Neural cell (in vitro differentiated cells): ENCODE results near the gene CRB3. TPM values are rescaled to one million over a fixed set of nuclear protein-coding genes. Genes with fewer than 3 reads are reported as not detected.
A peak's percentile ranks its signal among the peaks of the same experiment; 100 is the strongest.

Experiments used
- H2AFZ ChIP-seq: fragments of 200-600, 300-800 bp; sonication (generic), shearing (Covaris generic); 2 replicates; pipeline ENCODE4 v1.6.0; 2014; ENCODE audit warnings: low read depth, mild to moderate bottlenecking, antibody characterized with exemption, low read length, moderate library complexity
- H3F3A ChIP-seq: fragments of 200-600 bp; shearing (Covaris generic); 2 replicates; pipeline ENCODE4 v1.6.1; 2016; ENCODE audit warnings: mild to moderate bottlenecking, moderate library complexity, mixed read lengths, antibody characterized with exemption, low read length; ENCODE audit not compliant: insufficient read depth, poor library complexity, severe bottlenecking
- H3K27ac ChIP-seq: fragments of 200-600, 300-800 bp; sonication (generic), shearing (Covaris generic); 2 replicates; pipeline ENCODE4 v1.5.1; 2014; ENCODE audit warnings: mild to moderate bottlenecking, low read length, moderate library complexity
- H3K27me3 ChIP-seq: fragments of 300-800, 200-600 bp; sonication (generic), shearing (Covaris generic); 2 replicates; pipeline ENCODE4 v1.6.0; 2014; ENCODE audit warnings: mild to moderate bottlenecking, low read depth, low read length, moderate library complexity; ENCODE audit not compliant: insufficient read depth
- H3K36me3 ChIP-seq: fragments of 300-800, 200-600 bp; sonication (generic), shearing (Covaris generic); 2 replicates; pipeline ENCODE4 v1.5.1; 2014; ENCODE audit warnings: mild to moderate bottlenecking, antibody characterized with exemption, low read length, moderate library complexity; ENCODE audit not compliant: insufficient read depth
- H3K4me2 ChIP-seq: fragments of 300-800, 200-600 bp; sonication (generic), shearing (Covaris generic); 2 replicates; pipeline ENCODE4 v1.6.0; 2014; ENCODE audit warnings: mild to moderate bottlenecking, low read length
- H3K4me3 ChIP-seq: fragments of 300-800, 200-600 bp; sonication (generic), shearing (Covaris generic); 2 replicates; pipeline ENCODE4 v1.5.1; 2014; ENCODE audit warnings: mild to moderate bottlenecking, low read length, moderate library complexity
- H3K79me2 ChIP-seq: fragments of 200-600 bp; shearing (Covaris generic); replicated peaks from 2 replicates; pipeline ENCODE4 v1.6.0; 2014; ENCODE audit warnings: mild to moderate bottlenecking, low read length, moderate library complexity; ENCODE audit not compliant: insufficient read depth
- H3K9ac ChIP-seq: fragments of 300-800, 200-600 bp; sonication (generic), shearing (Covaris generic); 2 replicates; pipeline ENCODE4 v1.6.1; 2016; ENCODE audit warnings: mild to moderate bottlenecking, low read length, mixed read lengths
- H3K9me2 ChIP-seq: fragments of 200-600 bp; shearing (Covaris generic); 2 replicates; pipeline ENCODE4 v1.6.1; 2016; ENCODE audit warnings: mild to moderate bottlenecking, low read length, mixed read lengths; ENCODE audit not compliant: insufficient read depth
- H3K9me3 ChIP-seq: fragments of 200-600, 300-800 bp; sonication (generic), shearing (Covaris generic); 2 replicates; pipeline ENCODE4 v1.6.1; 2016; ENCODE audit warnings: mild to moderate bottlenecking, mixed run types, low read length, moderate library complexity, mixed read lengths
- H4K20me1 ChIP-seq: fragments of 200-600 bp; shearing (Covaris generic); 2 replicates; pipeline ENCODE4 v1.6.1; 2016; ENCODE audit warnings: mild to moderate bottlenecking, mixed run types; ENCODE audit not compliant: insufficient read depth
- EP300 ChIP-seq: fragments of 450-650 bp; conservative IDR thresholded peaks from 2 replicates; pipeline ENCODE4 v1.6.1; 2014; ENCODE audit warnings: antibody characterized with exemption, mild to moderate bottlenecking, moderate library complexity; ENCODE audit not compliant: poor library complexity, severe bottlenecking
- EZH2 ChIP-seq: fragments of 200-600, 300-800 bp; shearing (Covaris generic), sonication (generic); IDR thresholded peaks from 2 replicates; pipeline ENCODE4 v1.6.1; 2014; ENCODE audit warnings: antibody characterized with exemption, low read length, borderline replicate concordance, mild to moderate bottlenecking; ENCODE audit not compliant: insufficient read depth, poor library complexity, severe bottlenecking
- MXI1 ChIP-seq: fragments of 450-650 bp; conservative IDR thresholded peaks from 2 replicates; pipeline ENCODE4 v1.6.1; 2014; ENCODE audit warnings: antibody characterized with exemption, mild to moderate bottlenecking; ENCODE audit not compliant: poor library complexity, severe bottlenecking
- POLR2AphosphoS5 ChIP-seq: IDR thresholded peaks from 2 replicates; pipeline ENCODE4 v1.6.1; 2012
- RAD21 ChIP-seq: fragments of 450-650 bp; conservative IDR thresholded peaks from 2 replicates; pipeline ENCODE4 v1.6.1; 2014; ENCODE audit warnings: antibody characterized with exemption, mild to moderate bottlenecking, moderate library complexity
- SMC3 ChIP-seq: fragments of 450-650 bp; conservative IDR thresholded peaks from 2 replicates; pipeline ENCODE4 v1.6.1; 2014; ENCODE audit warnings: antibody characterized with exemption, mild to moderate bottlenecking, moderate library complexity; ENCODE audit not compliant: poor library complexity
- TAF1 ChIP-seq: IDR thresholded peaks from 2 replicates; pipeline ENCODE4 v1.6.1; 2012; ENCODE audit warnings: low read depth
- polyA plus RNA-seq: library from polyadenylated mRNA; depleted of rRNA; stranded (reverse); fragments of >200 nt; gene quantifications from 2 replicates; pipeline ENCODE4 v1.2.3, GENCODE V29; 2014
- small RNA-seq, 3 experiments: library from RNA; depleted of rRNA; stranded (forward); fragments of <200 nt; gene quantifications; one replicate each; pipeline ENCODE3, GENCODE V24; 2012
- TF ChIP-seq, protein P1 (sequence below): IDR thresholded peaks from 2 replicates; pipeline ENCODE4 v1.6.1; 2012; ENCODE audit warnings: borderline replicate concordance
- TF ChIP-seq, protein P2 (sequence below): fragments of 450-650 bp; IDR thresholded peaks from 2 replicates; pipeline ENCODE4 v1.5.1; 2014; ENCODE audit warnings: antibody characterized with exemption, mild to moderate bottlenecking, moderate library complexity; ENCODE audit not compliant: poor library complexity, severe bottlenecking

CRB3 gene
- polyA plus RNA-seq, 1 donor from 2014 or later, result 0.43 TPM

GRCh38 chr19:6516018-6516658 lies 52.1 kb downstream of the CRB3 start:
- no peaks in the 10 kb centered on the region for H3K36me3 ChIP-seq
- peaks cover 5% of the 10 kb centered on the region for H3K27me3 ChIP-seq
- H2AFZ ChIP-seq, result peak overlapping the region; percentile 65
- H4K20me1 ChIP-seq, result no peaks in the 10 kb centered on the region
- no peaks in the 10 kb centered on the region for H3K9me3 ChIP-seq
- peak overlapping the region; percentile 63 for H3K4me3 ChIP-seq
- peak overlapping the region; percentile 34 for H3K9ac ChIP-seq
- H3K9me2 ChIP-seq, result no peaks in the 10 kb centered on the region
- no peak overlapping the region for H3K4me2 ChIP-seq
- no peak overlapping the region for H3K27ac ChIP-seq
- no peaks in the 10 kb centered on the region for H3F3A ChIP-seq
- no peaks in the 10 kb centered on the region for H3K79me2 ChIP-seq
- TF ChIP-seq EZH2 (no peak), POLR2AphosphoS5 (no peak), RAD21 (no peak), SMC3 (no peak), TAF1 (no peak), MXI1 (no peak), EP300 (no peak)
- TF ChIP-seq, protein P1, sequence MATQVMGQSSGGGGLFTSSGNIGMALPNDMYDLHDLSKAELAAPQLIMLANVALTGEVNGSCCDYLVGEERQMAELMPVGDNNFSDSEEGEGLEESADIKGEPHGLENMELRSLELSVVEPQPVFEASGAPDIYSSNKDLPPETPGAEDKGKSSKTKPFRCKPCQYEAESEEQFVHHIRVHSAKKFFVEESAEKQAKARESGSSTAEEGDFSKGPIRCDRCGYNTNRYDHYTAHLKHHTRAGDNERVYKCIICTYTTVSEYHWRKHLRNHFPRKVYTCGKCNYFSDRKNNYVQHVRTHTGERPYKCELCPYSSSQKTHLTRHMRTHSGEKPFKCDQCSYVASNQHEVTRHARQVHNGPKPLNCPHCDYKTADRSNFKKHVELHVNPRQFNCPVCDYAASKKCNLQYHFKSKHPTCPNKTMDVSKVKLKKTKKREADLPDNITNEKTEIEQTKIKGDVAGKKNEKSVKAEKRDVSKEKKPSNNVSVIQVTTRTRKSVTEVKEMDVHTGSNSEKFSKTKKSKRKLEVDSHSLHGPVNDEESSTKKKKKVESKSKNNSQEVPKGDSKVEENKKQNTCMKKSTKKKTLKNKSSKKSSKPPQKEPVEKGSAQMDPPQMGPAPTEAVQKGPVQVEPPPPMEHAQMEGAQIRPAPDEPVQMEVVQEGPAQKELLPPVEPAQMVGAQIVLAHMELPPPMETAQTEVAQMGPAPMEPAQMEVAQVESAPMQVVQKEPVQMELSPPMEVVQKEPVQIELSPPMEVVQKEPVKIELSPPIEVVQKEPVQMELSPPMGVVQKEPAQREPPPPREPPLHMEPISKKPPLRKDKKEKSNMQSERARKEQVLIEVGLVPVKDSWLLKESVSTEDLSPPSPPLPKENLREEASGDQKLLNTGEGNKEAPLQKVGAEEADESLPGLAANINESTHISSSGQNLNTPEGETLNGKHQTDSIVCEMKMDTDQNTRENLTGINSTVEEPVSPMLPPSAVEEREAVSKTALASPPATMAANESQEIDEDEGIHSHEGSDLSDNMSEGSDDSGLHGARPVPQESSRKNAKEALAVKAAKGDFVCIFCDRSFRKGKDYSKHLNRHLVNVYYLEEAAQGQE, result no peak
- TF ChIP-seq, protein P2, sequence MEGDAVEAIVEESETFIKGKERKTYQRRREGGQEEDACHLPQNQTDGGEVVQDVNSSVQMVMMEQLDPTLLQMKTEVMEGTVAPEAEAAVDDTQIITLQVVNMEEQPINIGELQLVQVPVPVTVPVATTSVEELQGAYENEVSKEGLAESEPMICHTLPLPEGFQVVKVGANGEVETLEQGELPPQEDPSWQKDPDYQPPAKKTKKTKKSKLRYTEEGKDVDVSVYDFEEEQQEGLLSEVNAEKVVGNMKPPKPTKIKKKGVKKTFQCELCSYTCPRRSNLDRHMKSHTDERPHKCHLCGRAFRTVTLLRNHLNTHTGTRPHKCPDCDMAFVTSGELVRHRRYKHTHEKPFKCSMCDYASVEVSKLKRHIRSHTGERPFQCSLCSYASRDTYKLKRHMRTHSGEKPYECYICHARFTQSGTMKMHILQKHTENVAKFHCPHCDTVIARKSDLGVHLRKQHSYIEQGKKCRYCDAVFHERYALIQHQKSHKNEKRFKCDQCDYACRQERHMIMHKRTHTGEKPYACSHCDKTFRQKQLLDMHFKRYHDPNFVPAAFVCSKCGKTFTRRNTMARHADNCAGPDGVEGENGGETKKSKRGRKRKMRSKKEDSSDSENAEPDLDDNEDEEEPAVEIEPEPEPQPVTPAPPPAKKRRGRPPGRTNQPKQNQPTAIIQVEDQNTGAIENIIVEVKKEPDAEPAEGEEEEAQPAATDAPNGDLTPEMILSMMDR, result no peak

Small RNA genes within 50 kb of the gene (small RNA-seq; reads per million reads assigned to genes)
- gene AC010503.2, result 0 reads per million in 3 experiments

Other genes starting within 250 kb of the CRB3 start
- 34.0 and 39.3 TPM in 2 replicates for gene MLLT1, start 184.3 kb upstream of the CRB3 start, polyA plus RNA-seq
- gene ACER1, start 130.7 kb upstream of the CRB3 start, polyA plus RNA-seq, result 0.62 TPM in 1 of 2 replicates, not detected in the other
- gene CLPP, start 102.7 kb upstream of the CRB3 start, polyA plus RNA-seq, result 79.9 and 97.8 TPM in 2 replicates
- 154 and 179 TPM in 2 replicates for gene ALKBH7, start 91.5 kb upstream of the CRB3 start, polyA plus RNA-seq
- 1.5 and 2.4 TPM in 2 replicates for gene PSPN, start 88.3 kb upstream of the CRB3 start, polyA plus RNA-seq
- gene GTF2F1, start 71.1 kb upstream of the CRB3 start, polyA plus RNA-seq, result 53.9 and 69.2 TPM in 2 replicates
- 33.3 and 40.3 TPM in 2 replicates for gene KHSRP, start 39.5 kb upstream of the CRB3 start, polyA plus RNA-seq
- 3.8 and 4.2 TPM in 2 replicates for gene SLC25A41, start 30.5 kb upstream of the CRB3 start, polyA plus RNA-seq
- 36.3 and 47.2 TPM in 2 replicates for gene SLC25A23, start 4.5 kb upstream of the CRB3 start, polyA plus RNA-seq
- gene DENND1C, start 17.5 kb downstream of the CRB3 start, polyA plus RNA-seq, result 0.17 TPM in 1 of 2 replicates, not detected in the other
- gene TUBB4A, start 38.0 kb downstream of the CRB3 start, polyA plus RNA-seq, result 17.8 and 25.9 TPM in 2 replicates
- gene TNFSF9, start 66.8 kb downstream of the CRB3 start, polyA plus RNA-seq, result 0.86 and 1.3 TPM in 2 replicates
- gene CD70, start 126.9 kb downstream of the CRB3 start, polyA plus RNA-seq, result not detected in 2 replicates
- gene TNFSF14, start 205.9 kb downstream of the CRB3 start, polyA plus RNA-seq, result not detected in 2 replicates